Measurements from ENCODE around the gene LTO1.

Gene LTO1

DNA sequence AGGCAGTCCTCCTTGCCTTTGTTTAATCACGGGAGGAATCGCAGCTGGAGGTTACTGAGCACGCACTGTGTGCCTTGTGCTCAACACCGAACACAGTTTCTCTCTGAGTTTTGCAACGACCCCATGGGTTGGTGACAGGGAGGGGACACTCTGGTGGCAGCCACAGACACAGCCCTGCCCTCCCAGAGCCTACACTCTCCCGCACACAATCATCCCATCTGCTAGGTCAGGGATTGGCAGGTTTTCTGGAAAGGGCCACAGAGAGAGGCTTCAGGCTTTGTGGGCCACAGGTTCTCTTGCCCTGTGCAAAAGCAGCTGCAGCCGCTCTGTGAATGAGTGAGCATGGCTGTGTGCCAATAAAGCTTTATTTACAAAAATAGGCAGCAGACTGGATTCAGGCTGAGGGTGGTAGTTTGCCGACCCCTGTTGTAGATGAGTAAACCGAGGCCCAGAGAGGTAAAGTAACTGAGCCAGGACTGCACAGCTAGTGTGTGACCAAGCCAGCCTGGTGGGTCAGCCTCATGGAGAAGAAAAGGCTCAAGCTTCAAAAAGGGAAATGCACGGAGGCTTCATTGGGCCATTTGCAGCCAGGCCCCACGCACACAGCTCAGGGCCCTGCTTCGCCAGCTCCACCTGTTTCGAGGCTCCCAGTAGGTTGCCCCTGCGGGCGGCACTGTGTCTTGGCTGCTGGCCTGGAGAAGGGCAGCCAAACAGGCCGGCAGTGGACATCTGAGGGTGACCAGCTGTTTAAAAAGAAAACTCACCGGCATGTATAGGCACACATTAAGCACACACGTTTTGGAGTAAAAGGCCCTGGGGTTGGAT, 16.3 kb downstream of the LTO1 start:
- TF ChIP-seq, protein P1, sequence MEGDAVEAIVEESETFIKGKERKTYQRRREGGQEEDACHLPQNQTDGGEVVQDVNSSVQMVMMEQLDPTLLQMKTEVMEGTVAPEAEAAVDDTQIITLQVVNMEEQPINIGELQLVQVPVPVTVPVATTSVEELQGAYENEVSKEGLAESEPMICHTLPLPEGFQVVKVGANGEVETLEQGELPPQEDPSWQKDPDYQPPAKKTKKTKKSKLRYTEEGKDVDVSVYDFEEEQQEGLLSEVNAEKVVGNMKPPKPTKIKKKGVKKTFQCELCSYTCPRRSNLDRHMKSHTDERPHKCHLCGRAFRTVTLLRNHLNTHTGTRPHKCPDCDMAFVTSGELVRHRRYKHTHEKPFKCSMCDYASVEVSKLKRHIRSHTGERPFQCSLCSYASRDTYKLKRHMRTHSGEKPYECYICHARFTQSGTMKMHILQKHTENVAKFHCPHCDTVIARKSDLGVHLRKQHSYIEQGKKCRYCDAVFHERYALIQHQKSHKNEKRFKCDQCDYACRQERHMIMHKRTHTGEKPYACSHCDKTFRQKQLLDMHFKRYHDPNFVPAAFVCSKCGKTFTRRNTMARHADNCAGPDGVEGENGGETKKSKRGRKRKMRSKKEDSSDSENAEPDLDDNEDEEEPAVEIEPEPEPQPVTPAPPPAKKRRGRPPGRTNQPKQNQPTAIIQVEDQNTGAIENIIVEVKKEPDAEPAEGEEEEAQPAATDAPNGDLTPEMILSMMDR (conservative IDR thresholded peaks at IDR 0.05; ENCODE audit: low read length), result no peak
- no peak for TF ChIP-seq EZH2phosphoT487 (IDR thresholded peaks at IDR 0.05; ENCODE audit: borderline replicate concordance)
- no peak overlapping the region for H2AFZ ChIP-seq (ENCODE audit: low read length)
- H3K9me2 ChIP-seq (replicated peaks; ENCODE audit: low read depth, low read length), result no peaks in the 10 kb centered on the region
- H3K36me3 ChIP-seq (ENCODE audit: insufficient read depth, low read length), result no peaks in the 10 kb centered on the region
- H3K9ac ChIP-seq (ENCODE audit: low read depth, low read length, poor library complexity, severe bottlenecking), result no peak overlapping the region
- H3K27me3 ChIP-seq (ENCODE audit: insufficient read depth, low read length, poor library complexity, severe bottlenecking), result no peaks in the 10 kb centered on the region
- H3K4me2 ChIP-seq (ENCODE audit: low read depth, low read length, poor library complexity, severe bottlenecking), result no peak overlapping the region
- H3K4me3 ChIP-seq (ENCODE audit: low read length, poor library complexity, severe bottlenecking), result no peak overlapping the region
- H4K20me1 ChIP-seq (ENCODE audit: insufficient read depth, low read length, poor library complexity, severe bottlenecking), result no peaks in the 10 kb centered on the region
- H3F3A ChIP-seq (ENCODE audit: low read depth), result no peaks in the 10 kb centered on the region
- H3K4me1 ChIP-seq (ENCODE audit: insufficient read depth, low read length, poor library complexity, severe bottlenecking), result no peaks in the 10 kb centered on the region
- no peaks in the 10 kb centered on the region for H3K79me2 ChIP-seq (ENCODE audit: insufficient read depth, low read length)
- H3K9me3 ChIP-seq (ENCODE audit: insufficient read depth, low read depth, low read length), result no peaks in the 10 kb centered on the region

DNA sequence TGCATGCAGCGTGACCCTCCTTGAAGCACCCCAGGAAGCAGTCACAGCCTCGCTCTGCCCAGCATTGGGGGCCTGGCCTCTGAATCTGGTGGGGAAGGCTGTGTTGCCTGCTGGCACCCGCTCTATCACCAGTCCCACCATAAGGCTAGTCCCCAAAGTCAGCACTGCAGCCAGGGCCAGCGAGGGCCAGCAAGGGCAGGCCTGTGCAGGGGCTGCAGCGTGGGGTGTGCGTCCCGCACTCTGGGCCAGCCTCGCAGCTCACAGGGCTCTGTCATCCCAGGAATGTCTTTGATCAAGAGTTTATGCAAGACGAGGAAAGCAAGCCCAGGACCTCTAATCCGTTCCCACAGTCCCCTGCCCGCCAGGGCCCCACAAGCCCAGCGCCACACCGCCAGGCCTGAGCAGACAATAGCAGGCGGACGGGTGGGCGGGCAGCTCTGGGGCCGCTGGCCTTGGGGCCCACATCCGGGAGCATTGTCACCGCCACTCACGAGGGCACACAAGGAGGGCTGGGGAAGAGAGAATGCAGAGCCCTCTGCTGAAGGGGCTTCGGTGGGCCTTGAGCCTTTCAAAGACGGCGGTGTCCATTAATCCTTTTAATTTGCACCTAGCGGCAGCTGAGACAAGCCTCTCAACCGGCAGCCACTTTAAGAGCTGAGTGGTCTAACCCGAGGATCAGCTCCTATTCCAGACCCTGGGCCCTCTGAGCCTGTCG, 17.1 kb downstream of the LTO1 start:
- H3K4me2 ChIP-seq (ENCODE audit: low read depth, low read length, poor library complexity, severe bottlenecking), result no peak overlapping the region
- no peaks in the 10 kb centered on the region for H3K36me3 ChIP-seq (ENCODE audit: insufficient read depth, low read length)
- no peaks in the 10 kb centered on the region for H3K27me3 ChIP-seq (ENCODE audit: insufficient read depth, low read length, poor library complexity, severe bottlenecking)
- no peak overlapping the region for H3K4me3 ChIP-seq (ENCODE audit: low read length, poor library complexity, severe bottlenecking)
- H3K4me1 ChIP-seq (ENCODE audit: insufficient read depth, low read length, poor library complexity, severe bottlenecking), result no peaks in the 10 kb centered on the region
- no peaks in the 10 kb centered on the region for H4K20me1 ChIP-seq (ENCODE audit: insufficient read depth, low read length, poor library complexity, severe bottlenecking)
- no peaks in the 10 kb centered on the region for H3F3A ChIP-seq (ENCODE audit: low read depth)
- H3K79me2 ChIP-seq (ENCODE audit: insufficient read depth, low read length), result no peaks in the 10 kb centered on the region
- no peaks in the 10 kb centered on the region for H3K9me2 ChIP-seq (replicated peaks; ENCODE audit: low read depth, low read length)
- H2AFZ ChIP-seq (ENCODE audit: low read length), result no peak overlapping the region
- TF ChIP-seq, protein P1 (conservative IDR thresholded peaks at IDR 0.05; ENCODE audit: low read length), result no peak
- no peak for TF ChIP-seq EZH2phosphoT487 (IDR thresholded peaks at IDR 0.05; ENCODE audit: borderline replicate concordance)
- no peaks in the 10 kb centered on the region for H3K9me3 ChIP-seq (ENCODE audit: insufficient read depth, low read depth, low read length)
- H3K9ac ChIP-seq (ENCODE audit: low read depth, low read length, poor library complexity, severe bottlenecking), result no peak overlapping the region

DNA sequence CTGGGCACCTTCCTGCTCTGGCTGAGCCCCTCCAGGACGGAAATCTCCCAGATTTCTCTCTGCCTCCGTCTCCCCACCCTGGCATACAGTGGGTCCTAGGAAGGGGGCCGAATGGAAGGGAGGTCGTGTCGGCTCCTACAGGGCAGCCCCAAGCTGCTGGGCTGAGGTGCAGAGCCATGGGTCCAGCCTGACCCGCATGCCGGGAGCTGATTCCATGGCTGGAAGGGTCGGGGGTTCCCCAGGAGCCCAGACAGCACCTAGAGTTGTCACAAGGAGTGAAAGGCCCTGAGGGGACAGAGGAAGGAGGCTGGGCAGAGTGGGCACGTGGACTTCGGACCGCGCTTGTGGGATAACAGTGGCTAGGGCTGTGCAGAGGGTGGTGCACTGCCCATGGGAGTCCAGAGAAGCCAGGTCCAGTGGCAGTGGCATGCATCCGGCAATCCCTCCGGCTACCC, 17.7 kb downstream of the LTO1 start:
- Histone ChIP-seq H3K36me3 (ENCODE audit: insufficient read depth, low read length) (no peaks in the 10 kb centered on the region), H3K9me2 (replicated peaks; ENCODE audit: low read depth, low read length) (no peaks in the 10 kb centered on the region), H3K9me3 (ENCODE audit: insufficient read depth, low read depth, low read length) (no peaks in the 10 kb centered on the region), H3K27me3 (ENCODE audit: insufficient read depth, low read length, poor library complexity, severe bottlenecking) (no peaks in the 10 kb centered on the region), H4K20me1 (ENCODE audit: insufficient read depth, low read length, poor library complexity, severe bottlenecking) (no peaks in the 10 kb centered on the region), H3K4me1 (ENCODE audit: insufficient read depth, low read length, poor library complexity, severe bottlenecking) (no peaks in the 10 kb centered on the region), H3K4me2 (ENCODE audit: low read depth, low read length, poor library complexity, severe bottlenecking) (no peak overlapping the region), H3K9ac (ENCODE audit: low read depth, low read length, poor library complexity, severe bottlenecking) (no peak overlapping the region), H3K79me2 (ENCODE audit: insufficient read depth, low read length) (no peaks in the 10 kb centered on the region), H2AFZ (ENCODE audit: low read length) (no peak overlapping the region), H3F3A (ENCODE audit: low read depth) (no peaks in the 10 kb centered on the region), H3K4me3 (ENCODE audit: low read length, poor library complexity, severe bottlenecking) (no peak overlapping the region)
- TF ChIP-seq, protein P1 (conservative IDR thresholded peaks at IDR 0.05; ENCODE audit: low read length), result no peak
- TF ChIP-seq EZH2phosphoT487 (IDR thresholded peaks at IDR 0.05; ENCODE audit: borderline replicate concordance), result no peak
